ENCODE results near the gene FIGN.

FIGN gene, protein sequence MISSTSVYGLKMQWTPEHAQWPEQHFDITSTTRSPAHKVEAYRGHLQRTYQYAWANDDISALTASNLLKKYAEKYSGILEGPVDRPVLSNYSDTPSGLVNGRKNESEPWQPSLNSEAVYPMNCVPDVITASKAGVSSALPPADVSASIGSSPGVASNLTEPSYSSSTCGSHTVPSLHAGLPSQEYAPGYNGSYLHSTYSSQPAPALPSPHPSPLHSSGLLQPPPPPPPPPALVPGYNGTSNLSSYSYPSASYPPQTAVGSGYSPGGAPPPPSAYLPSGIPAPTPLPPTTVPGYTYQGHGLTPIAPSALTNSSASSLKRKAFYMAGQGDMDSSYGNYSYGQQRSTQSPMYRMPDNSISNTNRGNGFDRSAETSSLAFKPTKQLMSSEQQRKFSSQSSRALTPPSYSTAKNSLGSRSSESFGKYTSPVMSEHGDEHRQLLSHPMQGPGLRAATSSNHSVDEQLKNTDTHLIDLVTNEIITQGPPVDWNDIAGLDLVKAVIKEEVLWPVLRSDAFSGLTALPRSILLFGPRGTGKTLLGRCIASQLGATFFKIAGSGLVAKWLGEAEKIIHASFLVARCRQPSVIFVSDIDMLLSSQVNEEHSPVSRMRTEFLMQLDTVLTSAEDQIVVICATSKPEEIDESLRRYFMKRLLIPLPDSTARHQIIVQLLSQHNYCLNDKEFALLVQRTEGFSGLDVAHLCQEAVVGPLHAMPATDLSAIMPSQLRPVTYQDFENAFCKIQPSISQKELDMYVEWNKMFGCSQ

GRCh38 chr2:163735685-163736432, at the start of gene FIGN:
Gene FIGN (minus strand): TSS chr2:163736008. CDS start chr2:163734927, 1,081 bp downstream.
- in situ Hi-C loops (cut with HindIII; ENCODE audit: low sequenced_read_pairs): no loop called here

DNA sequence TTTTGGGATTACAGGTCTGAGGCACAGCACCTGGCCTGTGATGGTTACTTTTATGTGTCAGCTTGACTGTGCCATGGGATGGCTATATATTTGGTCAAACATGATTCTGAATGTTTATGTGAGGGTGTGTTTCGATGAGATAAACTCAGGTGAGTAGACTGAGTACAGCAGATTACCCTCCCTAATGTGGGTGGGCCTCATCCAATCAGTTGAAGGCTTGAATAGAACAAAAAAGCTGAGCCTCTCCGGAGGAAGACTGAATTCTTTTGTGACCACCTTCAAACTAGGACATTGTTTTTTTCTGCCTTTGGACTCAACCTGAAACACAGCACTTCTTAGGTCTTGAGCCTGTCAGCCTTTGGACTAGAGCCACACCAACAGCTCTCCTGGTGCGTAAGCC, 49.4 kb upstream of the FIGN start:
- in situ Hi-C loops (cut with HindIII; ENCODE audit: low sequenced_read_pairs): no loop called here

GRCh38 chr2:163779970-163780597, 44.3 kb upstream of the FIGN start:
- in situ Hi-C loops (cut with HindIII; ENCODE audit: low sequenced_read_pairs): no loop called here

DNA sequence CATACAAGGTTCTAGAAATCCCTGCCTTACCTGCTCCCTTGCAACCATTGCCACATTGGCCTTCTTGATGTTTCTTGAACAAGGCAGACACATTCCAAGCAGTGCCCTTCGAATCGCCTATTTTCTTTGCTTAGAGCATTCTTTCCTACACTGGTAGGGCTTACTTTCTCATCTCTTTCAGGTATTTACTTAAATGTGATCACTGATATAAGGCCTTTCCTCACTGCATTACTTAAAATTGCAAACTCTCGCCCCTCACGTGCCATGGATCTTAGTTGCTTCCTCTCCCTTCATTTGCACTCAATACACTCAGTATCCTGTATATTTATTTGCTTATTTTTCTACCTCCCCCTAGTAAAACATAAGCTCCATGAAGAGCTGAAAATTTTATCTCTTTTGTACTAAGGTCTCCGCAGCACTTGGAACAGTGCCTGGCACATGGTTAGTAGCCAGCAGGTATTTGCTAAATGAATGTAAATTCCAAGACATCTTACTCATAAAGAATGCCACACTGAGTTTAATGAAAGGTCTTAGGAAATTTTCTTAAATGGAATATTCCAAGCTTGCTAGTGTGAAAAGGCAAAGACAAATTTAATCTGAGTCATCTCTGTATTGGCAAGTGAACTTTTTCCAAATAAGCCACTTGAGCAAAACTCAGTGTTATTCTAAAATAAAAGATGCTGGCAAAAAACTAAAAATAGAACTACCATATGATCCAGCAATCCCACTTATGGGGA, 42.4 kb upstream of the FIGN start:
- in situ Hi-C loops (cut with HindIII; ENCODE audit: low sequenced_read_pairs): no loop called here

DNA sequence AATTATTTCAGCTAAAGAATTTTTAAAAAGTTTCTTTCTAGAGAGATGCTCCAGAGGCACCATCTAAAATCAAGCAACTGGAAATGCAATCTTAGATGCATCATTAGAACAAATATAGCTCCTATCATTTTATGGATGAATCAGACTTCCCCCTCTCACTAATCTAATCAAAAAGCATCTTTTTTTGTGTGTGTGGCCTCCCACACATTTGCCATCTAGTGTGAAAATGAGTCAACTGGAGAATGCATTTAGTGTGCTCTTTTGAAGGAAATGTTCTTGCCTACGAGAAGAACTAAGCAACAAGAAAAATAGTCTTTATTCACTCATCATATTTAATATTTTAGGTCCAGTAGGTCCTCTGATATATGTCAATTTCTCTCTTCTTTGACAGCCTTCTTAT, 39.5 kb upstream of the FIGN start:
- in situ Hi-C loops (cut with HindIII; ENCODE audit: low sequenced_read_pairs): no loop called here

DNA sequence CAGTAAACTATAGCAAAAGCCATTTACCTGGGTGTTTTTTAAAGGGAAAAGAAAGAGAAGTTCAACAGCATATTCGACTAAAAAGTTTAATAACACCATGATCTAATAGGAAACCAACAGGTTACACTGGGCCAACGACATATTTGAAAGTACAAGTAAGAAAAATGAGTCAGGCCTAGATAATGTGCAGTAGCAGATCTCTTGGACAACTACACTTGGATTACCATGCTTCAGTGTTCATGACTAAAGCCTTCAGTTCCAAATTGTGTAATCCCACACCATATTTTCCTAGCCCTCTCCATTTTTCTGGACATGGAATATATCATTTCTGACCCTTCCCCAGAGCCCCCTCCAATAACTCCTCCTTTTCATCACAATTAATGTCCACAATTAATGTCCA, 39.1 kb upstream of the FIGN start:
- in situ Hi-C loops (cut with HindIII; ENCODE audit: low sequenced_read_pairs): no loop called here

- in situ Hi-C loops (cut with HindIII; ENCODE audit: low sequenced_read_pairs): no loop called here
These were observed 37.5 kb upstream of the FIGN start for GRCh38 chr2:163773276-163773675.

- in situ Hi-C loops (cut with HindIII; ENCODE audit: low sequenced_read_pairs): no loop called here
These were observed 35.8 kb upstream of the FIGN start for GRCh38 chr2:163771596-163771995.

GRCh38 chr2:163768881-163769695, 33.3 kb upstream of the FIGN start:
- in situ Hi-C loops (cut with HindIII; ENCODE audit: low sequenced_read_pairs): no loop called here

DNA sequence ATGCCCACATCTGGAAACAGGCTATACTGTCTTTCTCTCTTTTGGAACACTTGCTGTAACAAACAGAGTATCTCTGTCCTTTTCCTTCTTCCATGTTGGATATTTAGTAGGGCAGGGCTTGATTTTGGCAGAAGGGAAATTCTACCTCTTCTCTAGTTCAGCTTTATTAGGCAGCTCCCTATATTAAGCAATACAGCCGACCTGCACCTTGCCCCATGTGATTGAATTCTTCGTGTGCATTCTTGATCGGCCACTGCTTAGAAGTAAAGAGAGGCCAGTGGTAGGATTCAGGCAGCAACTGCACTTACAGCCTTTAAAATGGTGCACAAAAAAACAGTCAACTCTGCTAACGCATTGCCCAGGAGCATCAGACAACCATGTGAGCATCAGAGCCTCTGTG, 31.3 kb upstream of the FIGN start:
- in situ Hi-C loops (cut with HindIII; ENCODE audit: low sequenced_read_pairs): no loop called here

GRCh38 chr2:163764566-163764965, 28.8 kb upstream of the FIGN start:
- in situ Hi-C loops (cut with HindIII; ENCODE audit: low sequenced_read_pairs): no loop called here

DNA sequence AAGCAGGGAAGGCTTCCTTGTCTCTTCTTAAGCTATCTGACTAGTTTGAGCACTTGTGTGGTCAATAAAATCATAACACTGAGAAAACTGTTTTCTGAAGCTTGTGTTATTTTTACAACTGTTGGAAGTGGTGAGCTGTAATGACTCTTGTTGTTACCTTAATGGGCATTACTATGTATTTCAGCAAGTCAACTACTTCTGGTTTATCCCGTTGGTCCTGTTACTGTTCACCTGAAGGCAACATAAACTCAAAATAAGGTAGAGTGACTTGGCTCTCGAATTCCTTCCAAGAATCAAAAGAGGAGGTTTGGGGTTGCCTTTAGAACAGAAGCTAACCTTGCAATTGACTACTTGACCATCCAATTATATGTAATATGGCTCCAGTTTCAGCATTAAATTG, 23.2 kb upstream of the FIGN start:
- in situ Hi-C loops (cut with HindIII; ENCODE audit: low sequenced_read_pairs): no loop called here

DNA sequence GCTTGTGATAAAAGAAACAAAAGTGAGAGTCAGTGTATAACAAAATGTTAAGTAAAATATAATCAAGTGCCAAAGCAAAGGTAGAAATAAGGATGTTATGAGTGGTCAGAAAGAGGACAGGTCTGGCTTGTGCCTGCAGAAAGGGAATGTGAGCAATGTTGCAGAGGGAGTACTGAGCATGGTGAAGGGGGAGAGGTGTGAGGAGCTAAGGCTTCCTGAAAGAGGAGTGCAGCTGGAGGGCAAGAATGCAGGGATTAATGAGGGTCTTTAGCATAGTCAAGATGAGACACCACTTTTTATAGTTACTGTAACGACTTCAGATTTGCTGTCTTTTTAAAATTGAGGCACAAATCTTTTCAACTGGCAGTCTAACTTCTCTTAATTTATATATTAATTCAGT, 22.0 kb upstream of the FIGN start:
- in situ Hi-C loops (cut with HindIII; ENCODE audit: low sequenced_read_pairs): no loop called here

DNA sequence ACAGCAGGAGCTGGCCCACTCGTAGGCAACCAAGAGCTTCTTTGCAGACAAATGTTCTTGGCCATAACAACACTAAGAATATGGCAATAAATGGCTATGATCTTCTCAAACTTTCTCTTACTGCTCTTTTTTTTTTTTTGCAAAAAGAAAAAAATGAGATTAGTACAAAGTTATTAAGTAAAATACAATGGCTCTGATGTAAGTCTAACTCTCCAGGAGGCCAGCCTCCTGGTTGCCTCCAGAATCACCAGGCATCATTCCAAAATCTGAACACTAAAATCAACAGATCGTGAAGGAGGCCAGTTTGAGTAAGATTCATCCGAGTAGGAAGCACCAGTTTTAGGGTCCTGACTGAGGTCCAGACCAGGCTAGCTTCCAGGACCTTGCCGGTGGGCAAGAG, 20.8 kb upstream of the FIGN start:
- in situ Hi-C loops (cut with HindIII; ENCODE audit: low sequenced_read_pairs): no loop called here

DNA sequence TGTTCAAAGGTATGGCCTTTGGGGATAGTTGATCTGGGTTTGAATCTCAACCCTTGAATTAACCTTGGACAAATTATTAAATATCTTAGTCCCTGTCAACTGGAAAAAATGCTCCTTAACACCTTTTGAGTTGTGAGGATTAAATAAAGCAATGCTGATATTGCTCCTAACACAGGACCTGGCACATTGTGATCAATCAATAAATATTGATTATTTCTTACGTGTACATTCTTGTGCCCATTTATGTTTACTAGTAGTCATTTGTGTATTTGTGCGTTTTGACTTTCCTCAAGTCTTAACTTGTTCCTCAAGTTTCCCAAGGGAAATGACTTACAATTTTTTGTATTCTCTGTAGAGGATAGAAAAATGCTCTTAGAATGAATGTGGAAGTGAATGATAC, 19.6 kb upstream of the FIGN start:
- in situ Hi-C loops (cut with HindIII; ENCODE audit: low sequenced_read_pairs): no loop called here

DNA sequence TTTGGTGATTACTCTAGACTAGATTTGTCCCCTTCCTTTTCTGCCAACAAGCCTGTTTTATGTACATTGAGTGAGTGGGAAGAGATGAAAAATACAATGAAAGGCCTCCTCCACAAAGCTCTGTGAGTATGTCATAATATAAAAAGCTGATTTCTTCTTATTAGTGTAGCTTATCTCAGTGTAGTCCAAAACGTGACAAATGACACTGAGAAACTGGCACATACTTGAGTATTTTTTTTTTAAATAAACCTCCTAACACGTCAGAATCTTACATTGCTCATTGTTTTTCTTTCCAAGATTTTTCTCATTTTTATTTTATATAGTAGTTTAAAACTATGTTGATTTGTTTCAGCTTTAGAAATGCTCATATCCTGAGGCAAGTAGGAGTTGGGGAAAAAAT, 17.9 kb upstream of the FIGN start:
- in situ Hi-C loops (cut with HindIII; ENCODE audit: low sequenced_read_pairs): no loop called here

DNA sequence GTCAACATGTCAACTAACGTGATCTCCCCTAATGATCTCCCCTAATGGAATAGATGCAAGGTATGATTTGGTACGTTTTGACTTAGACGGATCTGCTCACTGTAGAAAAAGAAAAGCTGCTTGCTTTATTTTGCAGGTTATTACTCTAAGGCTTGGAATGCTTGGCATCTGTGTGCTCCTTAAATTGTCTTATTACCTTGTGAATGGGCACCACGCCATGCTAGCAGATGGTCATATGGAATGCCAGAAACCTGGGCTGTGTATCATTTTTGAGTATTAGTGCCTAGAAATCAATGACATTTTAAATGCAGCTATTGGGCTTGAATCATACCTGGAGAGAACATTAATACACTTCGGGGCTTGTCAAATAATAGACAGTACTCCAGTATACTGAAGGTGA, 16.5 kb upstream of the FIGN start:
- in situ Hi-C loops (cut with HindIII; ENCODE audit: low sequenced_read_pairs): no loop called here

DNA sequence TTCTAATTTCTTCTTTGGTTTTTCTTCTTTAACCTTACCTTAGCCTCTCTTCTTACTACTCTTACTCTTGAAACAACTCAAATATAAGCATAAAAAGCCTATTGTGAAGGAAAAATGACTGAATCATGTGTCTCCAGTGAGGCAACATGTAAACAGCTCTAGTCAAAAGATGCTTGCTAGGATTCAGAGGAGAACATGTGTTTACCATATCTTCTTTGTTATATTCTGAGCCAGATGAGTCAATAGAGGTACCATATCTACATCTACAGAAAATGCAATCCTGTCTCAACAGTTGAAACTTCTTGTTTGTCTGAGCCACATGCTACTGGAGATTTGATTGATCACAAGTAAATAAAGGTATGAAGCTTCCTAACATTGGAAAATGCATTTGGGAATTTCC, 15.9 kb upstream of the FIGN start:
- in situ Hi-C loops (cut with HindIII; ENCODE audit: low sequenced_read_pairs): no loop called here

- in situ Hi-C loops (cut with HindIII; ENCODE audit: low sequenced_read_pairs): no loop called here
These were observed 12.6 kb upstream of the FIGN start for GRCh38 chr2:163748420-163748819.

DNA sequence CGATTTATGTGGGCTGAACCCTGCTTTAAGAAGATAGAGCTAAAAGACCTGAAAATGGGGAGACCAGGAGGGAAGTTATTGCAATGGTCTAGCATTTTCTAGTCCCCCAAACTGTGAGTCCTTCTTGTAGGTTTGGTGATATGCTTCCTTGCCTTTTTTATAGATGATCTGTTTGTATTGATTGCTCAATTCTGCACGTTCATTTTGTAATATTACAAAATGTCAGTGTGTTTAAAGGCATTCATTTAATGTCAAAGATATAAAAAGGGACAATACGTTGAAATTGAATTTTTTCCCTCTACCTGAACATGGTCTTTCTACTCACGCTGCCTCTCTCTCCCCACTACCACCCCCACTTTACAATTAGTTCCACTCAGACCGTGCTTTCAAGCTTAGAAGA, 5.6 kb upstream of the FIGN start:
- in situ Hi-C loops (cut with HindIII; ENCODE audit: low sequenced_read_pairs): no loop called here

Measured in DLD1 (cell line).